Neutrophil (primary cell): ENCODE measurements around the gene ADI1.

Experiments
- H3K27ac ChIP-seq: fragments of 200-600 bp; sonication (generic); 2 replicates; pipeline ENCODE4 v1.5.1; 2016; ENCODE audit warnings: mild to moderate bottlenecking, moderate library complexity
- H3K27me3 ChIP-seq: fragments of 200-600 bp; sonication (generic); 2 replicates; pipeline ENCODE4 v1.6.0; 2016; ENCODE audit warnings: mild to moderate bottlenecking
- H3K36me3 ChIP-seq: fragments of 200-600 bp; sonication (generic); 2 replicates; pipeline ENCODE4 v1.5.1; 2017
- H3K4me1 ChIP-seq, 2 experiments: fragments of 200-600 bp in 1 of 2; sonication (generic) in 1 of 2; 1 replicate in 1 of 2; 2 replicates in 1 of 2; pipeline versions ENCODE4 v1.5.1 to v1.6.1; 2013 to 2016; ENCODE audit warnings: low read depth in 1 of 2, low read length in 1 of 2, mild to moderate bottlenecking in 1 of 2, moderate library complexity in 1 of 2; ENCODE audit not compliant: control insufficient read depth in 1 of 2, insufficient read depth in 1 of 2
- H3K4me3 ChIP-seq, 2 experiments: fragments of 200-600 bp in 1 of 2; sonication (generic) in 1 of 2; 1 replicate in 1 of 2; 2 replicates in 1 of 2; pipeline ENCODE4 v1.5.1; 2013 to 2016; ENCODE audit warnings: low read depth in 1 of 2, low read length in 1 of 2, mild to moderate bottlenecking in 1 of 2, moderate library complexity in 1 of 2
- H3K9me3 ChIP-seq: fragments of 200-600 bp; sonication (generic); 2 replicates; pipeline ENCODE4 v1.5.1; 2016
- CTCF ChIP-seq: fragments of 200-600 bp; sonication (generic); IDR thresholded peaks from 2 replicates; pipeline ENCODE4 v1.5.1; 2016; ENCODE audit warnings: antibody characterized with exemption

Gene ADI1

GRCh38 chr2:3488061-3488531 lies 31.2 kb downstream of the ADI1 start:
- Histone ChIP-seq H3K9me3 (no peaks in the 10 kb centered on the region), H3K36me3 (peaks cover 17% of the 10 kb centered on the region), H3K27me3 (no peaks in the 10 kb centered on the region), H3K27ac (no peak overlapping the region), H3K4me3 (no peak overlapping the region), H3K4me1 (no peaks in the 10 kb centered on the region)
- TF ChIP-seq CTCF, result no peak

GRCh38 chr2:3487432-3487831 lies 31.9 kb downstream of the ADI1 start:
- Histone ChIP-seq H3K27me3 (no peaks in the 10 kb centered on the region), H3K4me1 (no peaks in the 10 kb centered on the region), H3K4me3 (no peak overlapping the region), H3K36me3 (peaks cover 22% of the 10 kb centered on the region), H3K27ac (no peak overlapping the region), H3K9me3 (no peaks in the 10 kb centered on the region)
- no peak for TF ChIP-seq CTCF

GRCh38 chr2:3487028-3487425 lies 32.3 kb downstream of the ADI1 start:
- Histone ChIP-seq H3K9me3 (no peaks in the 10 kb centered on the region), H3K4me1 (no peaks in the 10 kb centered on the region), H3K36me3 (peaks cover 26% of the 10 kb centered on the region), H3K27ac (no peak overlapping the region), H3K4me3 (no peak overlapping the region), H3K27me3 (no peaks in the 10 kb centered on the region)
- no peak for TF ChIP-seq CTCF

GRCh38 chr2:3486047-3487027 lies 33.0 kb downstream of the ADI1 start:
- Histone ChIP-seq H3K4me1 (no peaks in the 10 kb centered on the region), H3K27ac (no peak overlapping the region), H3K4me3 (no peak overlapping the region), H3K36me3 (peaks cover 33% of the 10 kb centered on the region), H3K27me3 (no peaks in the 10 kb centered on the region), H3K9me3 (no peaks in the 10 kb centered on the region)
- TF ChIP-seq CTCF, result no peak

GRCh38 chr2:3485166-3485565 lies 34.2 kb downstream of the ADI1 start:
- no peak overlapping the region for H3K4me3 ChIP-seq
- no peaks in the 10 kb centered on the region for H3K4me1 ChIP-seq
- peaks cover 39% of the 10 kb centered on the region for H3K36me3 ChIP-seq
- no peak overlapping the region for H3K27ac ChIP-seq
- no peak for TF ChIP-seq CTCF
- H3K27me3 ChIP-seq, result no peaks in the 10 kb centered on the region
- H3K9me3 ChIP-seq, result no peaks in the 10 kb centered on the region
